NCI-H524 (cell line): ENCODE measurements around the gene PLEKHG4B.

Experiments
- DNase-seq, 2 experiments: peaks; one replicate each; lab custom pipeline; 2025; lab: John Stamatoyannopoulos, UW

The PLEKHG4B gene

DNA sequence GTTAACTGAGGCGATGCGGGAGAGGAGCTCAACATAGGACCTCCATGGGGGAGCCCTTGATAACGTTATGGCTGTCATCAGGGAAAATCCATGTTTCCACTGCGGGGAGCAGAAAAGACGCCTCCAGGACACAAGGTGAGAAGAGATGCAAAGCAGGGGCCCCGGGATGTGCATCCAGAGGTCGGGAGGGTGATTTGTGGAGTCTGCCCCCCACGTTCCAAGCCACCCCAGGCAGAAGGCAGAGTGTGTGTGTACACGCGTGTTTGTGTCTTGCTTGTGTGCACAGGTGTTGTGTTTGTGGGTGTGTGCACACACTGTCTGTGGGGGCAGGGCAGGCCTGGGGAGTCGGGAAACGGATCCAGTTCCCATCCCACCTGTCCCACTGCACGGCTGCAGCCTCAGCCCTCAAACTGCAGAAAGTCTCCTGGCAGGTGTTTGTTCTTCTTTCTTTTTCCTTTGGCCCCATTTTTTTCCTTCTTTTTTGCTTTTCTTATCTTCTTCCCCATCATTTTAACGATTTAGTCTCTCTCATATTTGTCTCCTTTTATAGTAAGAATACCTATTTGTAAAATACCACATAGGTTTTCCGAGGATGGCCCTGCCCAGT, 17.4 kb upstream of the PLEKHG4B start:
- DNase-seq: no peak

- no peak for DNase-seq
Observed at GRCh38 chr5:75331-76320, 16.3 kb upstream of the PLEKHG4B start.

GRCh38 chr5:76358-77169, 15.4 kb upstream of the PLEKHG4B start:
- no peak for DNase-seq

DNA sequence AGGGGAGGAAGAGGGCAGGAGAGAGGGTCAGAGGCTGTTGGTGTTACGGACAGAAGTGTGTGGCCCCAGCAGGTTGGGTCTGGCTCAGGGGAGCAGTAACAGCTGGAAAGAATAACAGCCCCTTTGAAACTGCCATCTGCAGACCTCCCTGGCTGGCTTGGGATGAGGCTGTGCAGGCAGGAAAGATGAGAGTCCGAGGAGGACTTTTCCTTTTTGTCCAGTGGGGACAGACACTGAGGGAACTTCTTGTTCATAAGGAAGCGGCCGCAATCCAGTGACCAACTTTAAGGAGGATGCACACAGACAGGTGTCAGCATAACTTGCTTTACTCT, 14.8 kb upstream of the PLEKHG4B start:
- no peak for DNase-seq

GRCh38 chr5:77546-77945, 14.4 kb upstream of the PLEKHG4B start:
- DNase-seq: no peak

- DNase-seq: peak; percentile 58 to 79
Observed at GRCh38 chr5:77957-78804, 13.8 kb upstream of the PLEKHG4B start.

- no peak for DNase-seq
Observed at GRCh38 chr5:78805-79149, 13.2 kb upstream of the PLEKHG4B start.

DNA sequence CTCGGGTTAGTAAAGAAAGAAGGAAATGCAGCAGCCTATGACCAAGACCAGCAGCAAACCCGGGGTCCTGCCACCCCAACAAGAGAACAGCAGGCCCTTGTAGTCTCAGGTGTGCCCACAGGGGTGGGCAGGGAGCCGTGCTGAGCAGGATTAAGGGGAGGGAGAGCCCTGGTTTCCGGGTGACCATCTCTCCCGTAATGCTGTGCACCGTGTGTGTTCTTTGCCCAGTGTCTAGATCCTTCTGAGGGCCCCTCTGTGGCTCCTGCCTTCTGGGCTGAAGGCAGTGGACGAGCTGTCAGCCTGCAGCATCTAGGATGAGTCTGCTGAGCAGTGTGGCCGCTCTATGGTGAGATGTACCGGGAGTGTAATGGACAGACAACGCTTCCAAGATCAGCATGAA, 12.7 kb upstream of the PLEKHG4B start:
- no peak for DNase-seq

GRCh38 chr5:79821-80220, 12.1 kb upstream of the PLEKHG4B start:
- no peak for DNase-seq

DNA sequence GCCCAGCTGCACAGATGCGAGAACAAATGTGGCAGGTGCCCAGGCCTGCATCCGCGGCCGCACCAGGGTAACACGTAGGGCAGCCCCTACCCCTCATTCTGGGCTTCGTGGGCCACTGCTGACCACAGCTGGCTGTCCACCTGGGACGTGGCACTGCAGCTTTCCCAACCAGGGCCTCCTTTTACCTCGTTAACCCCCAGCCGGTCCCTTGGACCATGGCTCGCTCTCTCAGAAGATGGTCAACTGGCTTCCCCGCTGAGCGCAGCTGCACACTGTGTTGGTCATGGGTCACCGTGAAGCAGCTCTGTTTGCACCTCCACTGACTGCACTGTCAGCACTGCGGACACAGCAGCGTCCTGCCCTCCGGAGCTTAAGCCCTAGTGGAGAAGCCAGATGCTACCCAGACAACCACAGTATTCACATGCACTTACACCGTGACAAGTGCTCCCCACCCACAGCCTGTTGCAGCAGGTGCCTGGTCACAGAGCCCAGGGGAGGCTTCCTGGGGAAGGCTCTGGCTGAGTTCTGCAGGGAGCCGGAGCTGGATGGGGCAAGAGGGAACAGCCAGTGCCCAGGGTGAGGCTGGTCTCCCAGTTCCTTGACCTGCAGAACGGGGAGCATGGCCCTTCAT, 10.5 kb upstream of the PLEKHG4B start:
- peak; percentile 33 to 80 for DNase-seq

DNA sequence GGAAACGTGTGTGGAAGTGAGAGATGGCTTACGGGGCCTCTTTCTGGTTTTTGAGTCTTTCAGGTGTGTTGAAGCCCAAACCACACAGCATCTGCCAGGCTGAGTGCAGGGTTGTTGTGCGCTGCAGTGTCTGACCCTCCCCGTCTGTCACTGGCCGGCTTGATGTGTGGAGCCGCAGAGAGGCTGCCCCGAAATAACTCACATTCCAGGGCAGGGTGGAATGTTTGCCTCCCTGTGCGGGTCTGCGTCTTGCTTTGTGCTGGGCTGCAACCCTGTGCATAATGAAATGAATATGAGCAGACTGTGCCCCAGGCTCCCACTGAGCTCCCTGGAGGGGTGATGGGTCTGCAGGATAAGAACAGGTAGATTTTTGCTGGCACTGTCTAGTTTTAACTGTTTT, 9.9 kb upstream of the PLEKHG4B start:
- no peak for DNase-seq

DNA sequence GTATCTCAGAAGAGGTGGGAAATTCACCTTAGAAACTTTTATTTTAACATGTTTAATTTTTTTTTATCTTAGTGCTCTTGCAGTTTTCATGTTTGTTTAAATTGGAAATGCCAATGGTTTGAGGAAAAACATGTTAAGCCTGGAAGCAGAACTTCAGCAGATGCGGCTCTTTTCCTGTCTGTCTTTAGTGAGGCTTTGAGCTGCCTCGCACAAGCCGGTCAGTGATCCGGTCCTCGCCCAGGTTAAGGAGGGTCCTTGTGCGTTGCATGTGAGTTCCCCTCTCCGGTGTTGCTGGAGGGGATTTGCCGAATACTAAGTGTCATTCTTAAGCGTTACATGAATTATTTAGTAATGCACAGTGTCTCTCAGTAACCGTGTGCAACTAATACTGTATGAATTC, 9.4 kb upstream of the PLEKHG4B start:
- no peak for DNase-seq

DNA sequence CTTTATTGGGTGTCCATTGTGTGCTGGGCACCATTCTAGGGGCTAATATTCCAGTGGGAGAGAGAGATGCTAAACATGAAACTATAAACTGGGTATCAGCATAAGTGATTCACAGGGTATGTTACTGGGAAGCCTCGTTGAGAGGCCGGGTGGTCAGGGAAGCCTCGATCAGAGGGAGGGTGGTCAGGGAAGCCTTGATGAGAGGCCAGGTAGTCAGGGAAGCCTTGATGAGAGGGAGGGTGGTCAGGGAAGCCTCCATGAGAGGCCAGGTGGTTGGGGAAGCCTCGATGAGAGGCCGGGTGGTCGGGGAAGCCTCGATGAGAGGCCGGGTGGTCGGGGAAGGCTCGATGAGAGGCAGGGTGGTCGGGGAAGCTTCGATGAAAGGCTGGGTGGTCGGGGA, 8.9 kb upstream of the PLEKHG4B start:
- no peak for DNase-seq

GRCh38 chr5:85334-85995, 6.5 kb upstream of the PLEKHG4B start:
- DNase-seq: no peak

DNA sequence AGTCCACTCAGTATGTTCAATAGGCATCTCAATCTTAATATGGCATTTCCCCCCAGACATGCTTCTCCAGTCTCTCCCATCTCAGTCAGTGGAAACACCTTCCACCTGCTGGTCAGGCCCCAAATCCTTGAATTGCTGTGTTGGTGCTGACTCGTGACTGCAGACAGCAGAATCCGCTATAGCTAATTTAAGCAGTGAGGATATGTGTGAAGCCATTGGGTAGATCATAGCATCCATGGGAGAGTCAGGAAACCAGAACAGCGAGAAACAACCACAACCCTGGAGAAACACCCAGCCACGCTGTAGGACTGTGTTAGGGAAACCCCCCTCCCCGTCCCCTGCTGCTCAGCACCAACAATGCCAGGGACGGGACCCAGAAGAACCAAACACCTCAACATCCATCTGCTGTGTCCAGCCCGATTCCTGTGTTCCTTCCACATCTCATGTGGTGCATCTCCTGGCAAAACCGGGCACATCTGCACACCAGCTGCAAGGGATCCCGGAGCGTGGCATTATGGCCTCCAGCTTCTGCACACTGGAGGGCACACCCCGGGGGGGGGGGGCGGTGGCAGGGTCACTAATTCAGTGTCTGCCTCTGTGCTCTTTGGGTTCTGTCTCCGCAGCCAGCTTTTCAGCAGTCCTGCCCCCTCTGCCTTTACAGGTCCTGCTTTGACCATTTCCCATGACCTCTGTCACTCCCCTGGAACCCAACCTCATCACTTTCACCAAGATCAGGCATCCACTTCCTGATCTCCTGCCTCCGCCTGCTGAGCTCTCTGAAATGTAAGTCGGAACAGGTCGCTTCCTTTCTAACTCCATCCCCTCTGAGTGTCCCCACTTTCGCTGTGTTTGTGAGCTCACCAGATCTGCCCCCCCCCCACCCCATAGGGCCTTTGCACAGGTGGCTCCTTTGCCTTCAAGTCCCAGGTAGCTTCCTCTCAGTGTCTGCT, 2.4 kb upstream of the PLEKHG4B start:
- DNase-seq: no peak

- peak; percentile 39 to 65 for DNase-seq
Observed at GRCh38 chr5:90590-91547, 1.1 kb upstream of the PLEKHG4B start.

GRCh38 chr5:92401-93220, 643 bp downstream of the PLEKHG4B start:
- DNase-seq: peak; percentile 33 to 47
